HG02623 (cell line): ENCODE results near the gene GAL3ST1.
"Not testable (repeated sequence)": the region's sequence is repeated elsewhere in the genome, so short reads cannot be mapped to it uniquely, and the experiment has no call there.

Experiments
- ATAC-seq: cut with Tn5 transposase; IDR thresholded peaks from one replicate; pipeline ENCODE4 v1.9.1; 2021; ENCODE audit warnings: moderate library complexity; ENCODE audit not compliant: unreplicated experiment

The GAL3ST1 gene

DNA sequence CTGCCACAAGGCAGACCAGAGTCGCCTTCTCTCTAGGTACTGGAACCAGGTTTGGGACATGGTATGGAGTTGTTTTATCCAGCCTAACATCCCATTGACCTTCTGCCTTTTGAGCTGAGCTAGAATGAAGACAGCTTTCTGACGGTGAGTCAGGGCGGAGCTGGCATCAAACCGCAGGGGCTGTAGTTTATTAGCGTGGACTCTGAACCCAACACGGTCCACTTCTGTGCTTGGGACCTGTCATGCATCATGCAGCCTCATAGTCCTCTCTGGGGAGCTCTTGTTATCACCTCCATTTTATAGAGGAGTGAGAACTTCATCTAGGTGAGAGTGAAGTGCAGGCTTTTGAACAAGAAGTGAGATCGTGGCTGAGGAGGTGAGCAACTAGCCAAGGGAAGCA lies 8.3 kb downstream of the GAL3ST1 start:
- no peak for ATAC-seq

DNA sequence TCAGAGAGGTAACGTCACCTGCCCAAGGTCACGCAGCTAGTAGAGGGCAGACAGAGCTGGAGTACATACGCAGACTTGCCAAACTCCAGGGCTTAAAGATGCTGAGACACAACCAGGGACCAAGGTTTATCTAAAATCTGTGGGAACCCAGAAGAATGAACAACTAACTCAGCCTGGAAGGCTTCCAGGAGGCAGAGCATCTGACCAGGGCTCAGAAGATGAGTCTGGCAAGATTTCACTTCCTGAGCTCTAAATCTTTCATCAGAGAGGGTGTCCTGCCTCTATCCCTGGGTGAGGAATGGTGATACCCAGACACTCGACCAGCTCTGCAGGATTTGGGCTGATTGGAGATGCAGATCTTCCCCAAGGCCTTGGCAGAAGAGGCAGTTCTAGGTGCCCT lies 9.1 kb downstream of the GAL3ST1 start:
- no peak for ATAC-seq

DNA sequence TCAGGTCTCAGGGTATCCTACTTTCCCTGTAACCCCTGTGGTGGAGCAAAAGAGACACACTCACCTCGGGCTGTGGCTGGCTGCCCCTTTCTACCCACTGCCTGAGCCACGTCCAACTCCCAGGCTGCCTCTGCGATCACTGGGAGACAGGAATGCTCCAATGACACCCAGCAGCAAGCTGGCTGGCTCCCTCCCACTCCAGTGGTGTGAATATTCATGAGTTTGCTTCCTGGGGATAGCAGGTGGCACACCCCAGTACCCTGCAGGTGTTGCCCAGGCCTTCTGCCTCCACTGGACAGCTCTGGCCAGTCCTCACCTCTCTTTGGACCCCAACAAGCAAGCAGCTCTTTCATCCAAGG lies 9.7 kb downstream of the GAL3ST1 start:
- no peak for ATAC-seq

DNA sequence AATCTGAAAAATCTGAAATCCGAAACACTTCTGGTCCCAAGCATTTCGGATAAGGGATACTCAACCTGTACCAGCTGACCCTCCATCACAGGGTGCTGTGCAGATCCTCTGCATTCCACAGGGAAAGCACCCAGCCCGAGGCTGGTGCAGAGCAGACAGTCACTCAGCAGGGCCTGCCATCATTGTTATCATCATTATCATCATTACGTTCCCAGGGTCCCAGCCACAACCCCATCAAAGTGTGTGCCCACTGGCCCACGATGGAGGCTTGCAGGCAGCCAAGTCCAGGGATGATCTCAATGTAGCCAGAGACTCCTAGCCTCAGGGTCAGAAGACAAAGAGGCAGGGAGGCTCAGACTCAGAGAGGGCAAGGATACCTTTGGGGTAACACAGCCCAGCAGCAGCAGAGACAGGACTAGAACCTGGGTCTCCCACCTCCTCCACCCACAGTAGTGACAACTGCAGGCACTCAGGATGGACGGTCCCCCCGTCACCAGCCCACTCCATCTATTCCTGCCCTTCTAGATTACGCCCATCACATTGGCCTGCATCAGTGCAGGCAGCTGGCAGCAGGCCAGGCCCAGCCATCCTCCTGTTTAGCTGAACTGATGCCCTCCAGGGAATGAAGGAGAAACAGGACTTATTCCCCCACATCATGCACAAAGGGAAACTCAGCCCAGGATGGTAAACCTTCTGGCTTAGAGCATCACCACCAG lies 10.3 kb downstream of the GAL3ST1 start:
- ATAC-seq, result no peak

DNA sequence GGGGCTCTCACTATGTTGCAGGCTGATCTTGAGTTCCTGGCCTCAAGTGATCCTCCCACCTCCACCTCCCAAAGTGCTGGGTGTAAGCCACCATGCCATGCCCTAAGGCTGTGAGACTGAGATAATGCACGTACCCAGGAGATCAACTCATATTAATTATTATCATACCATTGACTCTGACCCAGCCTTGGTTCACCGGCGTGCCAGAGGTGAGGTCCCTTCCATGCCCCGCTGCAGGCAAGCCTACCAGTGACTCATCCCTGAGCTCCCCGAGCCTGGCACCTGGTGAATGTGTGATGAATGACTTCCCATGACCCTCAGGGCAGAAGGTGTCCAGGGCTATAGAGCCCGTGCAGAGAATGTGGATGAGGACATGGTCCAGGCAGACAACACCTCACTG lies 12.1 kb downstream of the GAL3ST1 start:
- no peak for ATAC-seq

DNA sequence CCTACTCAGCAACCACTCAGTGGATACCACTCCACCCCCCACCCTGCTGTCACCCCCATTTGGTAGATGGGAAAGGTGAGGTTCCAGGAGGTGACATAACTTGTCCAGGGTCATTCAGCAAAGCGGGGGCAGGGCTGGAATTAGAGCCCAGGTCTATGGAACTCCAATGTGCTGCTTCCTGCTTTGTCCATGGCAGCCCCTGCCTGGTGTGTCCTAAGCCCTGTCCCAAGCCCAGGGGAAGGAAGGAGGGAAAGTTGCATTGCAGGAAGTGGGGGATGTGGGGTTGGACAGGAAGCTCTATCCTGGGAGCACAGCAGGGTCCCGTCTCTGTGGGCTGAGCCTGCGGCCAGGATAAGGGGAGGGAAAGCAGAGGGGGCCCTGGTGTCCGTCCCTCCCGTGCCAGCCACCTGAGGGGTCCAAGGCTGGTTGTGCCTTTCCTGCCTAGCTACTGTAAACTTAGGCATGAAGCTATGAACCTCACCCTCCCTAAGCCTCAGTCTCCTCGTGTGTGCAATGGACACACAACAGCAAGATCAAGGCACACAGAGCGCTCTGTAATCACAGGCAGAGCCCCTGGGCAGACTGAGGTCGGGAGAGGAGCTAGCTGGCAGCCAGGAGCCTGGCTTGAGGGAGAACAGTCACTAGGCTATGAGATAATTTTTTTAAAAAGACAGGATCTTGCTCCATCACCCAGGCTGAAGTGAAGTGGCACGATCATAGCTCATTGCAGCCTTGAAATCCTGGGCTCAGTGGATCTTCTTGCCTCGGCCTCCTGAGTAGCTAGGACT lies 12.9 kb downstream of the GAL3ST1 start:
- ATAC-seq, result no peak

DNA sequence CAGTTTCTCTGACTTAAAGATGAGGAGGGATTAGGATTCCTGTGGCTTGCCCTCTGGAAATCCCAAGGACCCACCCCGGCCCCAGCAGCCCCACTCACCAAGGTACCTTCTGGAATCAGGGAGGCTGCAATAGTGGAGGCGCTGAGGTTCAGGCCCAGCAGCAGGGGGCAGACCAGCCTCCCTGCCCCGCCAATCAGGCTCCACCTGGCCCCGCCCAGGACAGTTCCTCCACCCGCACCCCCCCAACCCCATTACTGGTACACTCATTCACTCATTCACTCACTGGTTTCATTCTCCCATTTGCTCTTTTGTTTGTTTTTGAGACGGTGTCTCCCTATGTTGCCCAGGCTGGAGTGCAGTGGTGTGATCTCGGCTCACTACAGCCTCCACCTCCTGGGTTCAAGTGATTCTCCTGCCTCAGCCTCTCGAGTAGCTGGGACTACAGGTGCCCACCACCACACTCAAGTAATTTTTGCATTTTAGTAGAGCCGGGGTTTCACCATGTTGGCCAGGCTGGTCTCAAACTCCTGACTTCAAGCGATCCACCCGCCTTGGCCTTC lies 13.7 kb downstream of the GAL3ST1 start:
- ATAC-seq, result not testable (repeated sequence)

DNA sequence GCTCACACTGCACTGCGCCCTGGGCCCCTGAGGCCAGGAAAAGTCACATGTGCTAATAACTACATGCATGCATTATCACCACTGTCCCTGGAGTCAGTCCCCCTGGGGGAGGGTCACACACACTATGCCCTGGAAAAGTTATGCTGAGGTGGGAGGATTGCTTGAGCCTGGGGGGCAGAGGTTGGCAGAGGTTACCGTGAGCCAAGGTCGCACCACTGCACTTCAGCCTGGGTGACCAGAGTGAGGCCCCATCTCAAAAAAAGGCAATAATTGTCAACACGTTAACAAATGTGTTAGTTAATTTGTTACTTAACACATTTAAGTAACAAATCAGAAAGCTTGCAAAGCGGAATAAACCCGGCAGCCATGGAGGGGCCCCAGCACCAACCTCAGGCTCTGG lies 14.6 kb downstream of the GAL3ST1 start:
- no peak for ATAC-seq

DNA sequence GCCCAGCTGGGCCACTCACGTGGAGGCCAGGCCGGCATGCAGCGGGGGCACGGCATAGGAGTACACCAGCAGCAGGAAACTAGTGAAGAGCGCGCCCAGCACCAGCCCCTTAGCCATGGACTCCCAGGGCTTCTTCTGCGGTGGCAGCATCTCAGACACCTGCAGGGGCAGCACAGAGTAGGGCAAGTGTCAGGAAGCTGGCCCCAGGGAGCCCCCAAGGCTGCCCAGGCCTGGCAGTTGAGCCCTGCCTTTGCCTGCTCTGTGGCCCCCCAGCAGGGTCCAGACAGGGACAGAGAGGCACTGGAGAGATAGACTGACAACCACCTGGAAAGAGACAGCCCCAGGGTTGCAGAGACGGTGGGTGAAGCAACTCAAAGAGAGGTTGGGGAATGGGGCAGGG lies 17.2 kb downstream of the GAL3ST1 start:
- no peak for ATAC-seq

DNA sequence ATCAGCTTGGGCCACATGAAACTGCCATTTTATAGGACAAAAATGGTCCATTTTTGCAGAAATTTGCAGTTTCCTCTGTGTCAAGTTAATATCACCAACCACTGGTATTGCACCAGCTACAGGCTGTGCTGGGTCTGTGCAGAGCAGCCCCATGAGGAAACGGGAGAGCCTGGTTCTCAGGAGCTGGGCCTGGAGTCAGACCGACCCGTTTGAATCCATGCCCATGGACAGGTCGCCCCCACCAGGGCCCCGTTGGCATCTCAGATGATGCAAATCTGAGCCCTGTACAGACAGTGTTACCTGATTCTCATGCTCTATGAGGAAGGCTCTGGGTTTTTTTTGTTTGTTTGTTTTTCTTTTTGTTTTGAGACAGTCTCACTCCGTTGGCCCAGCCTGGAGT lies 18.1 kb downstream of the GAL3ST1 start:
- ATAC-seq, result no peak

DNA sequence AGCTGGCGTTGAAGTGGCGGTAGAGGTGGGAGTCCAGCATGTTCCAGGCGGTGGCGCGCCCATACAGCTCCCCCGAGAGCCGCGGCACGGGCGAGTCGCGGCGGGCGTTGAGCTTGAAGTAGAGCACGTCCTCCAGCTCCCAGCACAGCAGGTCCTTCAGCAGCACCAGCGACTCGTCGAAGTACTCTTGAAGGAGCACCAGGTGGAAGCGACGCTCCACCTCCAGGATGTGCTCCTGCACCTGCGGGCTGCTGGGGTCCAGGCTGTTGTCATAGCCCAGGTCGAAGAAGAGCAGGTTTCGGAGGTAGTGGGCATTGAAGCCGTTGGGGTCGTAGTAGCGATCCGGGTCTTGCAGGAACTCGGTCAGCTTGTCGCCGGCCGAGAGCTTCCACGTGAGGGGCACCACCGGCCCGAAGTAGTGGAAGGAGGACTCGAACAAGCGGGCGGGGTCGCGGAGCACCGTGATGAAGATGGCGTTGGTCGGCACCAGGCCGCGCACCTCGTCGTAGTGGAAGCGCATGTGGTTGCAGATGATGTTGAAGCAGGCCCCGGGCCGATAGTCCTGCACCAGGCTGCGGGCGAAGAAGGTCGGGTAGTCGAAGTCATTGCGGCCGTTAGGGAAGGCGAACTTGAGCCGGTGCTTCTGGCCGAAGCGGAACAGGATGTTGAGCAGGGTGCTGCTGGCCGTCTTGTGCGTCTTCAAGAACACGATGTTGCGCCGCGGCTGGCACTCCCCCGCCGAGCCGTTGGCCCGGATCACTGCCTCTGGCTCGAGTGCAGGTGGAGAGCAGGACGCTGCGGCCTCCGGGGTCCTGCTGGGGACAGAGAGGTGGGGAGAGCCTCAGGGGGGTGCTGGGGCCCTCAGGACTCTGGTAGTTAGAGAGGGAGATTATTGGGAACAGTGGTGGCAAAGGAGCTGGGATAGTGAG lies 18.9 kb downstream of the GAL3ST1 start:
- ATAC-seq, result no peak

DNA sequence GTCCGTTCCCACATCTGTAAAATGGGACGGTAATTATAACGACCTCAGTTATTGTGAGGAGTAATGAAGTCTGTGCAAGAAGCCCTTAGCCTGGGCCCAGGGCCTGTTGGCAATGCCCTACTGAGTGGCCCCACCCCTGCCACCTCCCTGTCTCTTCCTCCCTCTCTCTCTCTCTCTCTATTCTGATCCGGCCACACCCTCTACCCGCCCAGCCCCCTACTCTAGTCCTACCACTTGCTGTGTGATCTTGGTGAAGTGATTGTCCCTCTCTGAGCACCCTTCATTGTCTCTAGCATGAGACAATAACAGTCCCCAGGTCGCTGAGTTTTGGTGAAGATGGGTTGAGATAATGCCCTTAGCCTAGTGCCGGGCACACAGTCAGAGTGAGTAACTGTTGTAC lies 20.5 kb downstream of the GAL3ST1 start:
- no peak for ATAC-seq

DNA sequence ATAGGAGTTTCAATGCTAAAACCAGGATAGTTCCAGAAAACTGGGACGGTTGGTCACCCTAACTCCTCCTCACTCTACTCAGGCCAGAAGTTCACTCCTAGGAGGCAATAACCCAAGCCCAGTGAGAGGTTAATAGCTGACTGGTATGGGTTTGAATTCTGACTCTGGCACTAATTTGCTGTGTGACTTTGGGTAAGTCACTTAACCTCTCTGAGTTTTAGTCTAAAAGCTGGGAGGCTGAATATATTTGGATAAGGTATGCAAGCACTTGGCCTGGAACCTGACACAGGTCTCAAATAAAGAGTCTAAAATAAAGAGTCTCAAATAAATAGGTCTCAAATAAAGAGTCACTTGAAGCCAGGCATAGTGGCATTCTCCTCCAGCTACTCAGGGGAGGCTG lies 21.7 kb downstream of the GAL3ST1 start:
- no peak for ATAC-seq

DNA sequence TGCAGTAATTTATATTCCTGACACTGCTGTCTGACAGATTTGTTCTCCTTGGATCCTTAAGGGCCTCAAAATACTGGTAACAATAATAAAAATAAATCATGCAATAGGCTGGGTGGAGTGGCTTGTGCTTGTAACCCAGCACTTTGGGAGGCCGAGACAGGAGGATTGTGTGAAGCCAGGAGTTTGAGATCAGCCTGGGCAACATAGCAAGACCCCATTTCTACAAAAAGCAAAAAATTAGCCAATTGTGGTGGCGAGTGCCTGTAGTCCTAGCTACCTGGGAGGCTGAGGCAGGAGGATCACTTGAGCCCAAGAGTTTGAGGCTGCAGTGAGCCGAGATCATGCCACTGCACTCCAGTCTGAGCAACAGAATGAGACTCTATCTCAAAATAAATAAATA lies 22.7 kb downstream of the GAL3ST1 start:
- not testable (repeated sequence) for ATAC-seq

DNA sequence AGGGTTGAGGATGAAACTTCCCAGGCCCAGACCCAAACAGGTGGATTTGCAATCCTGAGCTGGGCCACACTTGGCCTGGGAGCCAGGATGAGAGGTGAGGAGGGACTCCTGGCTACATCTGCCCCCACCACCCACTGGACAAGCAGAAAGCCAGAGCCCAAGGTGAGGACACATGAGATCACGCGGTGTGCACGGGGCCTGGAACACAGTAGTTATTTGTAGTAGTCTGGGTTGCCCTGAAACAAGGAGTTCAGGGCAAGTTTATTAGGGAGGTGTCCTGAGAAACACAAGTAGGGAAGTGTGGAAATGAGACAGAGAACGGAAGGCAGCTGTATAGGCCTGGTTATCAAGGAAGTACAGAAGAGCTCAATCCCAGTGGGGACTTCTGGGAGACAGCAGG lies 27.3 kb downstream of the GAL3ST1 start:
- no peak for ATAC-seq

DNA sequence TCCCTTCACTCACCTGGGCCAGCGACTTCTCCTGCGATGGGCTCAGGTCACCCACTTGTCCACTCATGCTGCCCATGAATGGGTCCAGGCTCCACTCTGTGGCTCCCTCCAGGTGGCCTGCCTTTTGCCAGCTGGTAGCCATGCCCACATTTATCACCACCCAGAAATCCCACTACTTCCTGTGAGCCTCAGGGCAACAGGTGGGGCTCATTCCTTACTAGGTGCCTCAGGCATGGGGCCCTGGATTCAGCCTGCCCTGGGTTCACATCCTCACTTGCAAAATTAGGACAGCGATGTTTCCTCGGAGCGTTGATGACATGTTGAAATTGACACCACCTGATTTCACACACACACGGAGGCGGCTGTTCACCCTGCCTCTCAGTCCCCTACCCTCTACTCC lies 27.8 kb downstream of the GAL3ST1 start, which contains the start of gene SEC14L6:
TSS of gene SEC14L6 (minus strand) at position 126 of the 400 bp plus-strand sequence. CDS start at position 67, 59 bp downstream.
- ATAC-seq, result no peak

DNA sequence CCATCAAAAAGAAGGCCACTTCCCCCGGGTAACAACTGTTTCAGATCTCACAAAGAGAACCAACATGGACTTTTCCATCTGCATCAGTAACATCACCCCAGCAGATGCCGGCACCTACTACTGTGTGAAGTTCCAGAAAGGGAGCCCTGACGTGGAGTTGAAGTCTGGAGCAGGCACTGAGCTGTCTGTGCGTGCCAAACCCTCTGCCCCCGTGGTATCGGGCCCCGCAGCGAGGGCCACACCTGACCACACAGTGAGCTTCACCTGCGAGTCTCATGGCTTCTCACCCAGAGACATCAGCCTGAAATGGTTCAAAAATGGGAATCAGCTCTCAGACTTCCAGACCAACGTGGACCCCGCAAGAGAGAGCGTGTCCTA lies 31.7 kb downstream of the GAL3ST1 start:
- no peak for ATAC-seq

DNA sequence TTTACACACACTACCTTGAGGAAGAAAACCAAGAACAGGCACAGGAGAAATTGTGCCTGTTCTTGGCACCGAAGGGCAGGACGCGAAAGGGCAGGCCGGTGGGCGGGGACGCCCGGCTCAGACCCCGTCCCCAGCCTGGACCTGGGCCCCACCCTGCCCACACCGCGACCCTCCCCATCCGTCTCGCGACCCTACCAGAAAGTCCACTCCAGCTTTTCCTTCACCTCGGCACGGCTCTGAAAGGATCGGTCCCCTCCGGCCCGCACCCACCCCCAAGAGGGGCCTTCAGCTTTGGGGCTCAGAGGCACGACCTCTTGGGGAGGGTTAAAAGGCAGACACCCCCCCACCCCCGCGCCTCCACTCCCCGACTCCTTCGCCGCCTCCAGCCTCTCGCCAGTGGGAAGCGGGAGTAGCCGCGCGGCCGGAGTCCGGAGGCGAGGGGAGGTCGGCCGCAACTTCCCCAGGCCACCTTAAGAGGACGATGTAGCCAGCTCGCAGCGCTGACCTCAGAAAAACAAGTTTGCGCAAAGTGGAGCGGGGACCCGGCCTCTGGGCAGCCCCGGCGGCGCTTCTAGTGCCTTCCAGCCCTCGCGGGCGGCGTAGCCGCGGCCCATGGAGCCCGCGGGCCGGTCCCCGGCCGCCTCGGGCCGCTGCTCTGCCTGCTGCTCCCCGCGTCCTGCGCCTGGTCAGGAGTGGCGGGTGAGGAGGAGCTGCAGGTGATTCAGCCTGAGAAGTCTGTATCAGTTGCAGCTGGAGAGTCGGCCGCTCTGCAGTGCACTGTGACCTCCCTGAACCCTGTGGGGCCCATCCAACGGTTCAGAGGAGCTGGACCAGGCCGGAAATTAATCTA lies 32.3 kb downstream of the GAL3ST1 start:
- no peak for ATAC-seq

DNA sequence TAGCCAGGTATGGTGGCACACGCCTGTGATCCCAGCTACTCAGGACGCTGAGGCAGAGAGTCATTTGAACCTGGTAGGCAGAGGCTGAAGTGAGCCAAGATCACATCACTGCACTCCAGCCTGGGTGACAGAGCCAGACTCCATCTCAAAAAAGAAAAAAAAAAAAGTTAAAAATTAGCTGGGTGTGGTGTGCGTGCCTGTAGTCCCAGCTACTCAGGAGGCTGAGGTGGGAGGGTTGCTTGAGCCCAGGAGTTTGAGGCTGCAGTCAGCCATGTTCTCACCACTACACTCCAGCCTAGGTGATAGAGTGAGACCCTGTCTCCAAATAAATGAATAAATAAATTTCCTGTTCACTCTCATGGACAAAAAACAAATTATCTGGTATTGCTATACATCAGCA lies 33.0 kb downstream of the GAL3ST1 start:
- ATAC-seq, result not testable (repeated sequence)

DNA sequence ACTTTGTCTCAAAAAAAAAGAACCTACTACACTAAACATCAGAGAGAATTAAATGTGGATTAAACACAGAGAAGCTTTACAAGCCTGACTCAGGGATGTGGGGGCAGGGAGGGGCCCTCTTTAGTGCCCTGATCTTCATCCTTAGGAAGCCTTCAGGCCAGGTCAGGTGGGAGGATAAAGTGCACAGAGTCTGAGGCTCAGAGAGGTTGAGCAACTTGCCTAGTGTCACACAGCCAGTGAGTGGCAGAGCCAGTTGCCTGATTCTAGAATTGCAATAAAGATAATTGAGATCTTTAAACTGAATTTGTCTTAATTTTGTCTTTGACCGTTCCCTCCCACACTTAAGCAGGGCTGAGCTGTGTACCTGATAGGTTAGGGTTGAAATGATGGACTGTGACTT lies 35.1 kb downstream of the GAL3ST1 start:
- no peak for ATAC-seq
